Fibroblast of lung (primary cell): Measurements from ENCODE around the gene CCDC80. TPM values are rescaled to one million over a fixed set of nuclear protein-coding genes. Genes with fewer than 3 reads are reported as not detected.
A peak's percentile ranks its signal among the peaks of the same experiment; 100 is the strongest.

Experiments
- DNase-seq, 2 donors: peaks; one replicate each; pipeline versions ENCODE4 v3.0.0 to v3.0.0-alpha.2; 2010; ENCODE audit warnings: low read depth in 2 of 2
- H2AFZ ChIP-seq: 2 replicates; pipeline ENCODE4 v1.5.1; 2012; ENCODE audit warnings: low read length, control low read depth, inconsistent platforms
- H3K27ac ChIP-seq: 2 replicates; pipeline ENCODE4 v1.5.1; 2011; ENCODE audit warnings: low read length, control low read depth; ENCODE audit not compliant: insufficient read depth
- H3K27me3 ChIP-seq: 2 replicates; pipeline ENCODE4 v1.5.1; 2011; ENCODE audit warnings: mild to moderate bottlenecking, low read length; ENCODE audit not compliant: control insufficient read depth, insufficient read depth
- H3K36me3 ChIP-seq: 2 replicates; pipeline ENCODE4 v1.5.1; 2011; ENCODE audit warnings: low read length; ENCODE audit not compliant: control insufficient read depth, insufficient read depth
- H3K4me1 ChIP-seq: 2 replicates; pipeline ENCODE4 v1.5.1; 2011; ENCODE audit warnings: low read length; ENCODE audit not compliant: control insufficient read depth, insufficient read depth; ENCODE audit errors: extremely low read depth
- H3K4me2 ChIP-seq: 2 replicates; pipeline ENCODE4 v1.5.1; 2011; ENCODE audit warnings: low read length, control low read depth; ENCODE audit not compliant: insufficient read depth; ENCODE audit errors: extremely low read depth
- H3K4me3 ChIP-seq, 4 experiments: fragments of 200-600 bp in 1 of 4; sonication (generic) in 1 of 4; replicated peaks in 1 of 4; 2 replicates each; pipeline ENCODE4 v1.5.1; 2011 to 2016; ENCODE audit warnings: low read length in 4 of 4, low read depth in 3 of 4, mild to moderate bottlenecking in 3 of 4, control low read depth in 2 of 4, inconsistent platforms in 1 of 4, mixed read lengths in 1 of 4; ENCODE audit not compliant: insufficient read depth in 1 of 4; ENCODE audit errors: control extremely low read depth in 1 of 4
- H3K79me2 ChIP-seq: 2 replicates; pipeline ENCODE4 v1.5.1; 2012; ENCODE audit warnings: mild to moderate bottlenecking, low read length, inconsistent platforms; ENCODE audit not compliant: control insufficient read depth, insufficient read depth
- H3K9ac ChIP-seq: 2 replicates; pipeline ENCODE4 v1.5.1; 2011; ENCODE audit warnings: mild to moderate bottlenecking, low read length, control low read depth; ENCODE audit not compliant: insufficient read depth
- H3K9me3 ChIP-seq: 2 replicates; pipeline ENCODE4 v1.5.1; 2012; ENCODE audit warnings: low read depth, low read length; ENCODE audit not compliant: control insufficient read depth, insufficient read depth
- H4K20me1 ChIP-seq: 2 replicates; pipeline ENCODE4 v1.5.1; 2011; ENCODE audit warnings: low read length; ENCODE audit not compliant: control insufficient read depth, insufficient read depth; ENCODE audit errors: extremely low read depth
- EZH2 ChIP-seq: IDR thresholded peaks from 2 replicates; pipeline ENCODE4 v1.5.1; 2012; ENCODE audit warnings: low read length, control low read depth, mild to moderate bottlenecking; ENCODE audit errors: missing control alignments
- polyA plus RNA-seq, 2 donors: library from polyadenylated mRNA; depleted of rRNA in 1 of 2; stranded (reverse) in 1 of 2; unstranded in 1 of 2; fragments of >200 nt; gene quantifications; 2 replicates each; pipeline ENCODE4 v1.2.1, GENCODE V29; 2011 to 2012; ENCODE audit warnings: missing spikeins in 1 of 2
- total RNA-seq: library from RNA; depleted of rRNA; stranded (reverse); fragments of >200 nt; gene quantifications from 2 replicates; pipeline ENCODE4 v1.2.1, GENCODE V29; 2014
- TF ChIP-seq, protein P1 (sequence below), 2 donors: IDR thresholded peaks in 1 of 2; conservative IDR thresholded peaks in 1 of 2; 1 replicate in 1 of 2; 2 replicates in 1 of 2; pipeline ENCODE4 v1.5.1; 2011 to 2012; ENCODE audit warnings: low read length in 2 of 2, control low read depth in 1 of 2, inconsistent platforms in 1 of 2, low read depth in 1 of 2, mild to moderate bottlenecking in 1 of 2

The CCDC80 gene
- total and polyA plus RNA-seq, 2 donors (not counting 1 experiment from before 2014, with no cell fraction given), result 153 to 526 TPM

DNA sequence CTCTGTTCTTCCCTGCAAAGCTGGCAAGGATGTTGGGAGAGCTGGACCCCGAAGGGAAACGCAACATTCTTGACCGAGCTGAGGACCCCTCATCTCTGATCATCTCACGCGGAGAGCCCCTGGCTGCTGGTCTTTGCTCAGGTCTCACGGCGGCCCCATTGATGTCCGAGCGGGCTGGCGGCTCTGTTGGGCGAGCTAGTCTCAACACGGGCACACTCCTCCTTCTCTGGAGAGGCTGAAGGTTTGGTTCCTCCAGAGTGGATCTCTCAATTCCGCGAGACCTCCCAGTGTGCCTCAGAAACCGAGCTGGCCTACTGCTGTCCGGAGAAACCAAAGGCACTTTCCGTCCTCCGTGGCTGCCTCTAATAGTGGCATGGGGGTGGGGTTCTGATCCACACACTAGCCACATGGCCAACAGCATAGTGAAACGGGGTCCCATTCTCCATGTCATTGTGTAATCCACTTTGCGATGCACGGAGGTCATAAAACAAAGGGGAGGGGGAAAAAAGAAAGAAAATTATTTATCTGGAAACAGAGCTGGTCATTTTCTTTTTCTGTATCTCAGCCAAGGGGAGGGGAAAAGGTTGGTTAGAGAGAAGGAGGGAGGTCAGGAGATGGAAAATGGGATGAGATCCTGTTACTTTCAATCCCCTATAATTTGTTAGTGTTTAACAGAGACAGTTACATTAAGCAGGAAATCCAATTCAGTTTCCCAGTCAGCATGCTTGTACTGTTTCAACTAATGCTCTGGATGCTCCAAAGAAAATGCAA, 1.3 kb downstream of the CCDC80 start:
- Histone ChIP-seq H3K9ac (peak overlapping the region; percentile 33), H3K36me3 (peaks cover 9% of the 10 kb centered on the region), H4K20me1 (no peaks in the 10 kb centered on the region), H3K27ac (peak overlapping the region; percentile 97), H3K79me2 (peaks cover 57% of the 10 kb centered on the region), H3K4me1 (peaks cover 28% of the 10 kb centered on the region), H3K27me3 (no peaks in the 10 kb centered on the region), H3K9me3 (no peaks in the 10 kb centered on the region), H2AFZ (no peak overlapping the region), H3K4me2 (peak overlapping the region; percentile 98), H3K4me3 (peak overlapping the region; percentile 59 to 92 (median 76))
- DNase-seq, result no peak
- TF ChIP-seq, protein P1, sequence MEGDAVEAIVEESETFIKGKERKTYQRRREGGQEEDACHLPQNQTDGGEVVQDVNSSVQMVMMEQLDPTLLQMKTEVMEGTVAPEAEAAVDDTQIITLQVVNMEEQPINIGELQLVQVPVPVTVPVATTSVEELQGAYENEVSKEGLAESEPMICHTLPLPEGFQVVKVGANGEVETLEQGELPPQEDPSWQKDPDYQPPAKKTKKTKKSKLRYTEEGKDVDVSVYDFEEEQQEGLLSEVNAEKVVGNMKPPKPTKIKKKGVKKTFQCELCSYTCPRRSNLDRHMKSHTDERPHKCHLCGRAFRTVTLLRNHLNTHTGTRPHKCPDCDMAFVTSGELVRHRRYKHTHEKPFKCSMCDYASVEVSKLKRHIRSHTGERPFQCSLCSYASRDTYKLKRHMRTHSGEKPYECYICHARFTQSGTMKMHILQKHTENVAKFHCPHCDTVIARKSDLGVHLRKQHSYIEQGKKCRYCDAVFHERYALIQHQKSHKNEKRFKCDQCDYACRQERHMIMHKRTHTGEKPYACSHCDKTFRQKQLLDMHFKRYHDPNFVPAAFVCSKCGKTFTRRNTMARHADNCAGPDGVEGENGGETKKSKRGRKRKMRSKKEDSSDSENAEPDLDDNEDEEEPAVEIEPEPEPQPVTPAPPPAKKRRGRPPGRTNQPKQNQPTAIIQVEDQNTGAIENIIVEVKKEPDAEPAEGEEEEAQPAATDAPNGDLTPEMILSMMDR (conservative IDR thresholded peaks at IDR 0.05 in 1 of 2, IDR thresholded peaks at IDR 0.05 in 1 of 2; ENCODE audit: low read depth in 1 of 2, low read length in 2 of 2), result no peak
- TF ChIP-seq EZH2, result no peak

DNA sequence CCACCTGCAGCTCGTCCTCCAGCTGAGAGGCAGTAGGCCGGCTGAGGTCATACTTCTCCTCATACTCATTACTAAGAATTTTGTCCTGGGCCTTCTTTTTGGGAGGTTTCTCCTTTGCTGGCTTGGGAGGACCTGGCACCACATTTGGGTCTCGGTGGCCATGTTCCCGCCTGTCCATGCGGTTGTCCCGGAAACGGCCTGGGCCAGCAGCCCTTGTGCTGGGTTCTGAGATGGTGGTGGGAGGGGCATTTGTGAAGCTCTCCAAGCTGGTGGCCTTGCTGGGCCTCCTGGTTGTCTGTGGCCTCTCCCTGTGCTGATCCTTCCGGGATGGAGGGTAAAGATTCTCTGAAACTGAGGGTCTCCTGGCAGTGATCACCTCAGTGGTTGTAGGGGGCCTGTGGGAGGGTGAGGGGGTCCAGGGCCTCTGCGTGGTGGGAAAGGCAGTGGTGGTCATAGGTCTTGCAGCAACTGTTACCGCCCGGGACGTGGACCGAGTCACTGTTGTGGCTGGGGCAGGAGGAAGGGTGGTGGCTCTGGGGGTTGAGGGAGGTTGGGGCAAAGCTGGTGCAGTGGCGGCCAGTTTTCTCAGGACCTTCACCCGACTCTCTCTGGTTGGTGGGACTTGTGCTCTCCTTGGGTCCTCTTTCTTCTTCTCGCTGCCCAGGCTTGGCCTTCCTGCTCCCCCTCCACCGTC, 2.5 kb downstream of the CCDC80 start:
- no peaks in the 10 kb centered on the region for H3K9me3 ChIP-seq
- H3K9ac ChIP-seq, result peak overlapping the region; percentile 21
- peak overlapping the region; percentile 98 for H3K4me2 ChIP-seq
- peak overlapping the region; percentile 59 to 77 (median 74) for H3K4me3 ChIP-seq
- TF ChIP-seq, protein P1 (conservative IDR thresholded peaks at IDR 0.05 in 1 of 2, IDR thresholded peaks at IDR 0.05 in 1 of 2; ENCODE audit: low read depth in 1 of 2, low read length in 2 of 2), result no peak
- TF ChIP-seq EZH2, result no peak
- peaks cover 9% of the 10 kb centered on the region for H3K36me3 ChIP-seq
- peaks cover 69% of the 10 kb centered on the region for H3K79me2 ChIP-seq
- H4K20me1 ChIP-seq, result no peaks in the 10 kb centered on the region
- H3K4me1 ChIP-seq, result peaks cover 32% of the 10 kb centered on the region
- DNase-seq, result no peak
- H2AFZ ChIP-seq, result no peak overlapping the region
- no peaks in the 10 kb centered on the region for H3K27me3 ChIP-seq
- peak overlapping the region; percentile 97 for H3K27ac ChIP-seq

DNA sequence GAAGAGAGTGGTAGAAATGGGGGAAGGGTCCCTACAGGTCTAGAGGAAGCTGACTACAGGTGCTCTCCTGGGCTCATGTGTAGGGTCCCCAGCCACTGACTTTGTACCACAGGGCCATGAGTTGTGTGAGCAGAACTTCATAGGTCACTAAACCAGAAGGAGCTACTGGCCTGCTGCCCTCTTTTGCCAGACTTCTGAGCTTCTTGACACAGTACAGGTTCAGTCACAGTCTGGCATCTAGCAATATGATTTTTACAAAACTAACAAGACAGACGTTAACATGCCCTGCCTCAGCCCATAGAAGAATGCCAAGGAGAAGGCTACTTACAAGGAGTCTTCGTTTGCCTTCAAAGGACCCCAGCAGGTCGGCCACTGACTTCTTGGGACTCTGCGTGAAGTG, 3.2 kb downstream of the CCDC80 start:
- no peaks in the 10 kb centered on the region for H3K27me3 ChIP-seq
- H3K79me2 ChIP-seq, result peaks cover 76% of the 10 kb centered on the region
- H3K9me3 ChIP-seq, result no peaks in the 10 kb centered on the region
- no peaks in the 10 kb centered on the region for H4K20me1 ChIP-seq
- peaks cover 35% of the 10 kb centered on the region for H3K4me1 ChIP-seq
- no peak for TF ChIP-seq EZH2
- TF ChIP-seq, protein P1 (conservative IDR thresholded peaks at IDR 0.05 in 1 of 2, IDR thresholded peaks at IDR 0.05 in 1 of 2; ENCODE audit: low read depth in 1 of 2, low read length in 2 of 2), result no peak
- peak overlapping the region; percentile 44 for H3K9ac ChIP-seq
- no peak overlapping the region for H2AFZ ChIP-seq
- peak overlapping the region; percentile 97 for H3K27ac ChIP-seq
- H3K4me2 ChIP-seq, result peak overlapping the region; percentile 98
- DNase-seq, result no peak
- H3K4me3 ChIP-seq, result peak overlapping the region; percentile 59 to 77 (median 74)
- peaks cover 9% of the 10 kb centered on the region for H3K36me3 ChIP-seq
